Muscle layer of colon (tissue), 2 donors: Measurements from ENCODE around the gene TFIP11.
A peak's percentile ranks its signal among the peaks of the same experiment; 100 is the strongest.

Source experiments
- H3K27ac ChIP-seq: one replicate; pipeline ENCODE4 v1.7.0; 2013; ENCODE audit warnings: low read depth, mild to moderate bottlenecking, low read length, moderate library complexity
- H3K27me3 ChIP-seq, 2 donors: one replicate each; pipeline ENCODE4 v1.7.0; 2013; ENCODE audit warnings: low read length in 2 of 2, mild to moderate bottlenecking in 2 of 2; ENCODE audit not compliant: insufficient read depth in 2 of 2, control insufficient read depth in 1 of 2
- H3K36me3 ChIP-seq: one replicate; pipeline ENCODE4 v1.7.0; 2013; ENCODE audit warnings: mild to moderate bottlenecking, low read length; ENCODE audit not compliant: insufficient read depth
- H3K4me1 ChIP-seq: one replicate; pipeline ENCODE4 v1.7.0; 2013; ENCODE audit warnings: mild to moderate bottlenecking, low read length; ENCODE audit not compliant: insufficient read depth
- H3K4me3 ChIP-seq, 2 donors: one replicate each; pipeline ENCODE4 v1.7.0; 2013; ENCODE audit warnings: low read length in 2 of 2, low read depth in 1 of 2, mild to moderate bottlenecking in 1 of 2, moderate library complexity in 1 of 2
- H3K9ac ChIP-seq: one replicate; pipeline ENCODE4 v1.7.0; 2013; ENCODE audit warnings: low read length
- H3K9me3 ChIP-seq: one replicate; pipeline ENCODE4 v1.7.0; 2013; ENCODE audit warnings: mild to moderate bottlenecking, low read length
- donor health status: abdominal sarcoma.
- donor health status: Adenocarcinoma of cecum.

The TFIP11 gene

GRCh38 chr22:26512149-26512793, at the start of gene TFIP11:
Gene TFIP11 (minus strand): TSS chr22:26512473. CDS start chr22:26510272, 2,201 bp downstream.
- Histone ChIP-seq H3K27ac (peak within 1 kb of the TSS; percentile 87), H3K36me3 (peaks cover 29% of the 10 kb centered on the region), H3K4me1 (peaks cover 24% of the 10 kb centered on the region), H3K9me3 (no peaks in the 10 kb centered on the region), H3K9ac (peak within 1 kb of the TSS; percentile 68), H3K4me3 (peak within 1 kb of the TSS; percentile 73 to 86), H3K27me3 (no peaks in the 10 kb centered on the region)

GRCh38 chr22:26561756-26562417, 49.6 kb upstream of the TFIP11 start:
- no peak overlapping the region for H3K27ac ChIP-seq
- H3K4me3 ChIP-seq = no peak overlapping the region
- H3K9me3 ChIP-seq = no peaks in the 10 kb centered on the region
- H3K27me3 ChIP-seq = no peaks in the 10 kb centered on the region
- H3K9ac ChIP-seq = no peak overlapping the region
- H3K4me1 ChIP-seq = no peaks in the 10 kb centered on the region
- H3K36me3 ChIP-seq = no peaks in the 10 kb centered on the region

DNA sequence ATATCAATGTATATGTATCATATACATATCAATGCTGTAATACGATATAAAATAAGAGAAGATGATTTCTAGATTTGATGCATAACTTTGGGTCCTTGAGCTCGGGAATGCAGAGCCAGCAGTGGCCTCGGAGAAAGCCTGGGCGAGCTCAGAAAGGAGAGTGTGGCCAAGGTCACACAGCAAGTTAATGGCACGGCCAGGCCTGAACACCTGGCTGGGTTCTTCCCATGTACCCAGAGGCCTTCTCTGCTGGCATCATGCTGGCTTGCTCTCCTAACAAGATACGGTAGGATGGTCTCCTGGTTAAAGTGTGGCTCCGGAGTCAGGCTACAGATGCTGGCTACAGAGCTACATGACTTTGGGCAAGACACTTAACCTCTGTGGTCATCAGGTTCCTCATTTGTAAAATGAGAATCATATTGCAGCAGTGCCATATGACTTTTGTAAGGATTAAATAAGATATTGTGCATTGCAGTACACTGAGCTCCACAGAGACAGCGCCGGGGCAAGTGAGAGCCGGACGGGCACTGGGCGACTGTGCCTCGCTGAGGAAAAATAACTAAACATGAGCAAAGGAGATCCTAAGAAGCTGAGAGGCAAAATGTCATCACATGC, 47.8 kb upstream of the TFIP11 start:
- Histone ChIP-seq H3K36me3 (no peaks in the 10 kb centered on the region), H3K4me3 (no peak overlapping the region), H3K4me1 (no peaks in the 10 kb centered on the region), H3K27me3 (no peaks in the 10 kb centered on the region), H3K27ac (no peak overlapping the region), H3K9me3 (no peaks in the 10 kb centered on the region), H3K9ac (no peak overlapping the region)

DNA sequence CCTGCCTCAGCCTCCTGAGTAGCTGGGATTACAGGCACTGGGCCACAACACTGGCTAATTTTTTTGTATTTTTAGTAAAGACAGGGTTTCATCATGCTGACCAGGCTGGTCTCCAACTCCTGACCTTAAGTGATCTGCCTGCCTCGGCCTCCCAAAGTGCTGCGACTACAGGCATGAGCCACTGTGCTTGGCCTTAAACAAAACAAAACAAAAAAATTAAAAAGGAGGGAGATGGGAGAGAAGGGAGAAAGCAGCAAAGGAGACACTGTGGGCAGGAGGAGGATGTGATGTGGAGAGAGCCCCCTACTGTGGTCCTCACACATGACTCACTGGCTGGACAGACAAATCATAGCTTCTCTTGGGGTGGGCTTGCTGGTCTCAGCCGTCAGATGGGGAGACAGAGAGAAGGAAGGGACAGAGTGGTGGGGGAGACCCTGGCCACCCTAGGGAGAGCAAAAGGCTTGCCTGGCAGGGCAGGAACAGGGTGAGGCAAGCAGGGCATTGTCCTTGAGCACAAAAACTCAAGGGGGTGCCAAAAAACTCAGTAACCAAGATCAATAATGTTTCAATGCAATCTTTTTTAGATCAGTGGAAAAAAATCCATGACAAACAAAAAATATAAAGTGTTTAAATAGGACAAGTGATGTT, 46.1 kb upstream of the TFIP11 start:
- Histone ChIP-seq H3K9ac (no peak overlapping the region), H3K27me3 (no peaks in the 10 kb centered on the region), H3K4me1 (no peaks in the 10 kb centered on the region), H3K9me3 (no peaks in the 10 kb centered on the region), H3K36me3 (no peaks in the 10 kb centered on the region), H3K27ac (no peak overlapping the region), H3K4me3 (no peak overlapping the region)

GRCh38 chr22:26556904-26557303, 44.6 kb upstream of the TFIP11 start:
- Histone ChIP-seq H3K4me3 (no peak overlapping the region), H3K9me3 (no peaks in the 10 kb centered on the region), H3K9ac (no peak overlapping the region), H3K36me3 (no peaks in the 10 kb centered on the region), H3K27ac (no peak overlapping the region), H3K27me3 (no peaks in the 10 kb centered on the region), H3K4me1 (no peaks in the 10 kb centered on the region)

- no peak overlapping the region for H3K4me3 ChIP-seq
- H3K4me1 ChIP-seq = no peaks in the 10 kb centered on the region
- H3K36me3 ChIP-seq = no peaks in the 10 kb centered on the region
- no peak overlapping the region for H3K27ac ChIP-seq
- no peak overlapping the region for H3K9ac ChIP-seq
- H3K9me3 ChIP-seq = no peaks in the 10 kb centered on the region
- no peaks in the 10 kb centered on the region for H3K27me3 ChIP-seq
Observed at GRCh38 chr22:26555478-26555877, 43.2 kb upstream of the TFIP11 start.

GRCh38 chr22:26554956-26555355, 42.7 kb upstream of the TFIP11 start:
- Histone ChIP-seq H3K27ac (no peak overlapping the region), H3K27me3 (no peaks in the 10 kb centered on the region), H3K4me3 (no peak overlapping the region), H3K4me1 (no peaks in the 10 kb centered on the region), H3K36me3 (no peaks in the 10 kb centered on the region), H3K9ac (no peak overlapping the region), H3K9me3 (no peaks in the 10 kb centered on the region)

DNA sequence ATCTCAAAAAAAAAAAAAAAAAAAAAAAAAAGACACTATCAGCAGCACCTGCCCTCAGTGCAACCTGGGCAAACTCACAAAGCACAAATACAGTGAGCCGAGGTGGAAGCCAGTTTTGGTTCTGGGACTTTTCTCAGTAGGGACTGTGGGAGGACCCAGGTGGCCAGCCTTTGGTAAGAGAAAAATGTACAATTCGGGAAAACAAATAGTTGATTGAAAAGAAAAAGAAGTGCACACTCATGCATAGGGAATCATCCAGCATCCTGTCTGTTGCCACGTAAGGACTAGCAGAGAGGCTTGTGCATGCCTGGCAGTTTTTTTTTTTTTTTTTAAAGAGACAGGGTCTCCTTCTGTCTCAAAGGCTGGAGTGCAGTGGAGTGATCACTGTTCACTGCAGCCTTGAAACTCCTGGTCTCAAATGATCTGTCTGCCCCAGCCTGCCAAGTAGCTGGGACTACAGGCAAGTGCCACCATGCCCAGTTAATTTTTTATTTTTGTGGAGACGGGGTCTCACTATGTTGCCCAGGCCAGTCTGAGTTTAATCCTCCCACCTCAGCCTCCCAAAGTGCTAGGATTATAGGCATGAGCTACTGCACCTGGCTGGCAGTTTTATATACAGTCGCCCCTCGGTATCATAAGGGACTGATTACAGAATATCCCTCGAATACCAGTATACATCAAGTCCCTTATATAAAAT, 40.9 kb upstream of the TFIP11 start:
- Histone ChIP-seq H3K9me3 (no peaks in the 10 kb centered on the region), H3K27ac (no peak overlapping the region), H3K4me1 (no peaks in the 10 kb centered on the region), H3K9ac (no peak overlapping the region), H3K36me3 (no peaks in the 10 kb centered on the region), H3K4me3 (no peak overlapping the region), H3K27me3 (no peaks in the 10 kb centered on the region)

DNA sequence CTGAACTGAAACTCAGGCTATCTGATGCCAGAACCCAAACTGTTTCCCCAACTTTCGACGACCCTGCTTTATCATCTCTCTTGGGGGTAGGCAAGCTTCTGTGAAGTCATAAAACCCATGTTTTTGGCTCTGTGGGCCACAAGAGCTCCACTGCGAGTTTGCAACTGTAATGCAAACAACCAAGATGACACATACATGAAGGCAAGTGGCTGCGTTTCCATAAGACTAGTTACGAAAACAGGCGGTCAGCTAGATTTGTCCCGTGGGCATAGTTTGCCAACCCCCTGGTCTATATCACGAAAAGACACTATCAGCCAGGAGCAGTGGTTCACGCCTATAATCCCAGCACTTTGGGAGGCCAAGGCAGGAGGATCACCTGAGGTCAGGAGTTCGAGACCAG, 40.2 kb upstream of the TFIP11 start:
- Histone ChIP-seq H3K27ac (no peak overlapping the region), H3K4me1 (no peaks in the 10 kb centered on the region), H3K9ac (no peak overlapping the region), H3K9me3 (no peaks in the 10 kb centered on the region), H3K4me3 (no peak overlapping the region), H3K36me3 (no peaks in the 10 kb centered on the region), H3K27me3 (no peaks in the 10 kb centered on the region)

DNA sequence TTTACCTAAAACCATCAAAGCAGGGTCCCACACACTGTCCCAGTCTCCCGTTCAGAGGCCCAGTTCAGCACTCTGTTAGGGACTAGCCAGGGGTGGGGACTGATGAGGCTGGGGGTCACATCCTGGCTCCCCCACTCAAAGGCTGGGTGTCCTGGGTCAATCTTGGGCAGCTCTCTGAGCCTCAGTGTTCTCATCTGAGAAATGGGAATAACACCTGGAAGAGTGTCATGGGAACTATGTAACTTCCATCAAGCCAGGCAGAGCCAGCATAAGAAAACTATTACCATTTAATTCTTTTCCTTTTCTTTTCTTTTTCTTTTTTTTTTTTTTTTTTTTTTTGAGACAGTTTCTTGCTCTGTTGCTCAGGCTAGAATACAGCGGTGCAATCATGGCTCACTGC, 39.3 kb upstream of the TFIP11 start:
- no peaks in the 10 kb centered on the region for H3K4me1 ChIP-seq
- no peaks in the 10 kb centered on the region for H3K36me3 ChIP-seq
- H3K27me3 ChIP-seq = no peaks in the 10 kb centered on the region
- no peak overlapping the region for H3K9ac ChIP-seq
- H3K4me3 ChIP-seq = no peak overlapping the region
- H3K27ac ChIP-seq = no peak overlapping the region
- no peaks in the 10 kb centered on the region for H3K9me3 ChIP-seq

GRCh38 chr22:26550498-26551033, 38.3 kb upstream of the TFIP11 start:
- no peak overlapping the region for H3K9ac ChIP-seq
- no peak overlapping the region for H3K27ac ChIP-seq
- H3K27me3 ChIP-seq = no peaks in the 10 kb centered on the region

More at GRCh38 chr22:26550498-26551033, 38.3 kb upstream of the TFIP11 start:
- H3K4me1 ChIP-seq = no peaks in the 10 kb centered on the region
- H3K36me3 ChIP-seq = no peaks in the 10 kb centered on the region
- H3K9me3 ChIP-seq = no peaks in the 10 kb centered on the region
- H3K4me3 ChIP-seq = no peak overlapping the region
